DMS53 (cell line): ENCODE data around the gene WWC2.
A peak's percentile ranks its signal among the peaks of the same experiment; 100 is the strongest.

Source experiments
- DNase-seq: peaks from one replicate; lab custom pipeline; 2025; lab: John Stamatoyannopoulos, UW

WWC2 gene

DNA sequence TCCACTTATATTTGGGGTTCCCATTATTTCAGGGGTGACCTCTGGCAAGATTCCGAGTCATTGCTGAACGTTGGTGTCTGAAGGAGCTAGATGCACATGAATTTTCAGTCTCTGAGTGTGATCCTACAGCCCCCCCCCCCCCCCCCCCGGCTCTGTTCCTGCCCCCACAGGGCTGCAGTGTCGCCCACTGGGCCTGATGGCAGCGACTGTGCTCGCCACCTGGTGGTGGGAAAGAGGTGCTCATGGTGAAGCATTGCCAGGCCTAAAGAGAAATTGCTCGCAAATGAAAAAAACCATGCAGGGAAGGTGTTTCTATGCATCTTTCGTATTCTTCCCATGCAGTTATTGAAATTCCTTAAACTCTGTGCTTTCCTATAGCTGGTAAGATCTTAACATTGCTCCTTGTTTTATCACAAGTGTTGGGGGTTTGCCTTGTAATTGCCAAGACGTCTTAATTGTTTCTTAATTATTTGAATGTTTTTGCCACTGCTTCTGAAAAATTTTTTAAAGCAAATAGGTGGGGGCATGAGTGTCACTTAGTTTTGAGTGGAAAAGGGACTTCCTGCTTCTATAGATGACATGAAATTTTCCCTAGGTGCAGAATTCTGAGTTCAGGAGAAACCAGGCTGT lies 157.8 kb downstream of the WWC2 start:
- peak; percentile 64 for DNase-seq

DNA sequence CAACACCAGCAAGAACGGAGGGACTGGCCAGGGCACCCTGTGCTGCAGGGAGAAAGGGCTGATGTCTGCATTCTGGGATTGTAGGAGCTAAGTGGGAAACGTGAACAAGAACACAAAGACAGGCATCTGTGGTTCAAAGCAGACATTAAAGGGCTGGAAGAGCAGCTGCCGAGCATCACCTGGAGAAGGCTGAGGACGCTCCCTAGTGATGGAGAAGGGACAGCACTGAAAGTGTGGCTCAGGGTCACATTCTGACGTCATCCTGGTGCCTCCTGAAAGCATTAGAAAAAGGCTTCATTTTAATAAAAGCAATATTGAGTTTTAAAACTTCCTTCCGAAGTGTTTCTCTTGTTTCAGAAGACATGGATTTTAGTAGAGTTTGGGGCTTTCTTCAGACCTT lies 158.8 kb downstream of the WWC2 start:
- peak; percentile 10 for DNase-seq

DNA sequence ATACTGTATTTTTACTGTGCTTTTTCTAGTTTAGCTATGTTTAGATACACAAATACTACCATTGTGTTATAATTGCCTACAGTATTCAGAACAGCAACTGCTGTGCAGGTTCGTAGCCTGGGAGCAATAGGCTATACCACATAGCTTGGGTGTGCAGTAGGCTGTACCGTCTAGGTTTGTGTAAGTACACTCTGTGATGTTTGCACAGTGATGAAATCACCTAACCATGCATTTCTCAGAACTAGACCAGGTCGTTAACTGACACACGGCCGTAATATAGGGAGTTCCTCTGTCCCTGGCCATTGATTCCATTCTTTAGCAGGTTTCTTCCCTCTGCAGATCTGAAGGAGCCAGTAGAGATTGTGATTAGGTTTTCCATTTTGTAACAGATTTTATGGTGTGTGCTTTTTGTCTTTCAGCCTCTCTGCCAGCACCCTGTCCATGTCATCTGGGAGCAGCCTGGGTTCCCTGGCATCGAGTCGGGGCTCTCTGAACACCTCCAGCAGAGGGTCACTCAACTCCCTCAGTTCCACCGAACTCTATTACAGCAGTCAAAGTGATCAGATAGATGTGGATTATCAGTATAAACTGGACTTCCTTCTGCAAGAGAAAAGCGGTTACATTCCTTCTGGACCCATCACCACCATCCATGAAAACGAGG lies 161.6 kb downstream of the WWC2 start:
- peak; percentile 71 for DNase-seq

DNA sequence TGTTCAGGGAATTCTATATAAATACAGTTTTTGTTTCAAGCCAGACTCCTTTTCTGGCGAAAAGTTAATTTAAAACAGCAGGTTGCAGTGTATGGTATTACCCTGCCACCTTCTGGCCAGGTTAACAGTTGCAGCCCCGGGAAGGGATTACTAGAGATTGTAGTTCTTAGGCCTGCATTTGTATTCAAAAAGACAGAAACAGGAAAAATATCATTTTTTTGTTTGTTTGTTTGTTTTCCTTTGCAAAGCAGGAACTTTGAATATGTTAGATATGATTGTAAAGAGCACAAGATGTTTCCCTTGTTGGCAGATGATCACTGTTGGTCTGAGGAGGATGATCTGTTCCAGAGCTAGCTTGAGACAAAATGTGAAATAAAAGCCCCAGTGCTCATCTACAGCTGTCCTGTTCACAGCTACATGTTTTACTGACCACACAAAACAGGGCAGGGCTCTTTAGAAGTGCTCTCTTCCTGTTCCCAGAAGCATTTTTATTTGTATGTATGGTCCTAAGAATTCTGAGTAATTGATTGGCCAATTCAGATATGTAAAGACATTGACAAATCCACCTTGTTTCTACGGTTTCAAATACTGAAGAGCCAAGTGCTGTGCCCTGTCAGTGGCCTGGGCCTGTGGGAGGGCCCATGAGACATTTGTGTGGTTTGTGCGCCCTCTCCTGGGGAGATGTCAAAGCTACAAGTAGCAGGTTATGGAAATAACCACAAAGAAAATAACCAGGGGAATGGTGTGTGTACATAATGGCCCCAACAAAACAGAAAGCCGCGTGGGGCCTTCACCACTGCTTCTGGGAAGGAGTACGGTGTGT lies 163.1 kb downstream of the WWC2 start:
- peak; percentile 85 for DNase-seq

DNA sequence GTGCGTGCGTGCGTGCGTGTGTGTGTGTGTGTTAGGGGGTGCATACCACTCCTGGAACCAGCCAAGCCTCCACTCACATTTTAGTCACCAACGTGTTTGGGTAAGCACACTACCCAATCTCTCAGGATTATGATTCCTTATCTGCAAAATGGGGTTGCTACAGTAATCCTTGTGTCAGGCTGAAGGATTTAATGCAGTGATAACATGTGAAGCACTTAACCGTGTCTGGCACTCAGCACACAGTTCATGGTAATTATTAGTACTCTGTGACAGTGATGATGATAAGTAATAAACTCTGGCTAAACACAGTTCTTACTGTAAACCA lies 163.7 kb downstream of the WWC2 start:
- no peak for DNase-seq

DNA sequence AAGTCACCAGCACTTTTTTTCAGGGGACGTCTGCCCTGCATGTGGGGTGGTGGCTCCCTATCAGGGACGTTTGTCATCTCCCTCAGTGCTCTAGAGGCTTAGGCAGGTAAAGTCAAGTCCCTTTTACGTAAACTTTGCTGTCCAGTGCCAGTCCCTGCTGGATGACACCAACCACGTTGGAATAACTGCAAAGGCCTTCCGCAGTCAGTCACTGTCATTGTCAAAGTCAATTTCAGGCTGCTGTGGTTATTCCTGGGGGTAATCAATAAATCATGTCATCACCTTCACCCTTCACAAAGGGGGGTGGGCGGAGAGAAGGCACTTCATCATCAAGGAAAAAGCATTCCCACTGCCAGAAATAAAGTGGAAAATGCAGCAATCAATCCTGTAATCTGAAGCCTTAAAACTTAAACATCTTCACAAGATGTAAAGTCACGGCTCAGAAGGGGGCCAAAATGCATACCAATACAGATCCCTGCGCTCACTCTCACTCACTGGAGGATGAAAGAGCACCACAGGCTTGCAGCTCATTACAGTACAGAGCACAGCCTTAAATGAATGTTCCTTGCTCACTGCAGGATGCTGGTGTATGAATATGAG lies 164.8 kb downstream of the WWC2 start:
- no peak for DNase-seq

DNA sequence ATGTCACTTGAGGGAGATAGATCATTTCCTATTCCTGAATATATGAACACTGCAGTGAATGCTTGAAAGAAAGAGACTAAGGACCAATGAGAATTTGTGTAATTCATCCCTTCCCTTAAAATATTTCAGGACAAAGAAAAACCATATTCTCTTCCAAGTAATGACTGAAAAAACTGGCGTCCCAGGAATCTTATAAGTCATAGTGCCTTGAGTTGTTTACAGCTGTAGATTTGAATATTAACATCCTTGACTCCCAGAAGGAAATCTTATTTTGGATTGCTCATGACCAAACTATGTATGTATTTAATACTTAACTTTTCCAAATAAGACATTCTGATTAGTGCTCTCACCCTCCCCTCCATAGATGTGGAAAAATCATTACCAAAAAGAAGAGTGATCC lies 165.6 kb downstream of the WWC2 start:
- DNase-seq = no peak

DNA sequence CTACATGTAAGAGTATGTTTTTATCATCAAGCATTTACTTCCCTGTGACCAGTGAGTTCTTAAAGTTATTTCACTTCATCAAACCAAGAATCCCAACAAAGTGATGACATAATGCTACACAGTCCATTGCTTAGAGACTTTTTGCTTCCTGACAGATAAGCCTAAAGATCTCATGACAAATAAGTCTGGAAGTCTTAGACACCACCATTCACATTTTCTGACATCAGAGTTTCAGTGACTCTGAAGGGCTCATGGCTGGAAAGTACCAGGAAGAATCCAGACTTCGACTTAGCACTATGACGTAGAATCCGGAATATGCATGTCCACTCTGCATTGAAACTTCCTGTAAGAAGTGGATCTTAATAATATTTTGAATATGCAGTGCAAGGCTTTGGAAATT lies 167.3 kb downstream of the WWC2 start:
- DNase-seq = no peak

DNA sequence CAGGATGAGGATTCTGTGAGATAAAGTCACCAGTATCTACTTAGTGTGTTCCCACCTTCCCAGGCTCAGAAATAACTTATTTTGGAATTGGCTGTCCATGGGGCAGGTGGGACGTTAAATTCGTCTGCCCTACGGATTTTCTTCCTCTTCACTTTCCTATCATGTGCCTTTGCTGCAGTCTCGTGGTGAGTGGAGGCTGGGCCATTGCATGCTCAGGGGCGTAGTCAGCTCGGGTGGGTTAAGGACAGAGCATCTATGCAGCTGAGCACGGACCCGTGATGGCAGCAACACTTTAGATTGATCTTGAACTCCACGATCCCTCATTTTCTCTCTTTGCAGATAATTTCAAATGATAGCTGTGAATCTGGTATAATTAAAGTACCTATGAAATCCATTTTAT lies 169.5 kb downstream of the WWC2 start:
- no peak for DNase-seq

DNA sequence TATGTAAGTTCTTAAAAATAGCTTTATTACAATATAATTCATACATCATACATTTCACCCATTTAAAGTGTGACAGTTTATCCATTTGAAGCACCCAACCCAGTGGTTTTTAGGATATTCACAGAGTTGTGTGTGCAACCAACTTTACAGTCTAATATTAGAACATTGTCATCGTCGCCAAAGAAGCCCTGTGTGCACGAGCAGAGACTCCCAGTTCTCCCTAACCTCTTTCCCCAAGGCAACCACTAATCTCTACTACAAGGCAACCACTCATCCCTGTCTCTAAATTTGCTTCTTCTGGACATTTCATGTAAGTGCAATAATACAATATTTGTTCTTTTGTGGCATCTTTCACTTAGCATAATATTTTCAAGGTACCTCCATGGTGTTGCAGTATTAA lies 173.3 kb downstream of the WWC2 start:
- DNase-seq = no peak

DNA sequence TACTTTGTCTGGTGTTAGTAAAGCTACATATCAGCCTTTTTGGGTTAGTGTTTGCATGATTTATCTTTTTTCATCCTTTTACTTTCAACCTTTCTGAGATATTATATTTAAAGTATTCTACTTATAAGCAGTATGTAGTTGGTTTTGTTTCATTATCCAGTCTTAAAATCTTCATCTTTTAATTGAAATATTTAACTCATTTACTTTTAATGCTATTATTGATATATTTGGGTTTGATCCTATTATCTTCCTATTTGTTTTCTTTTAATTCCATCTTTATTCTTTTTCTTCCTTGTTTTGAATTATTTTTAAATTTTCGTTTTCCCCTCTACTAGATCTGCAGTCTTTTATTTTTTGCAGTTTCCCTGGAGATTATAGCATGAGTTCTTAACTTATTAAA lies 177.0 kb downstream of the WWC2 start:
- DNase-seq = no peak

DNA sequence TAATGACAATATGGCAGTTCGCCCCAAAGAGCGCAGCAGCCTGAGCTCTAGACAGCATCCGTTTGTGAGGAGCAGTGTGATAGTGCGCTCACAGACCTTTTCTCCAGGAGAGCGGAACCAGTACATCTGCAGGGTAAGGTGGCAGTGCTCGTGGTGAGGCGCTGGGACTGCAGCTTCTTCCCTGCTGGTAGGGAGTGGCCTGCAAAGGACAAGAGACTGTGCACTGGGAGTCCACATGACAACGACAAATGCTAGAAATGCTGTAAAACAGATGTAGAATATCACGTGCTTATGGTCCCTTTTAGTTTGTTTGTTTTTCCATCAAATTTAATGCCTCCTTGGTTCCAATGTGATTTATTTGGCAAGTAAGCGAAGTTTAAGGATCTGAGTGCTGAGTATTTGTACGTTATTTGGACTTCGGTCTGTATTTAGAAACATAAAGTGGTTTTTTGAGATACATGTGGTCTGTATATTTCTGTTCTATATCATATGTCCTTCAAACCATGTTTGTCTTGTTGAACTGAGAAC lies 185.3 kb downstream of the WWC2 start:
- no peak for DNase-seq

DNA sequence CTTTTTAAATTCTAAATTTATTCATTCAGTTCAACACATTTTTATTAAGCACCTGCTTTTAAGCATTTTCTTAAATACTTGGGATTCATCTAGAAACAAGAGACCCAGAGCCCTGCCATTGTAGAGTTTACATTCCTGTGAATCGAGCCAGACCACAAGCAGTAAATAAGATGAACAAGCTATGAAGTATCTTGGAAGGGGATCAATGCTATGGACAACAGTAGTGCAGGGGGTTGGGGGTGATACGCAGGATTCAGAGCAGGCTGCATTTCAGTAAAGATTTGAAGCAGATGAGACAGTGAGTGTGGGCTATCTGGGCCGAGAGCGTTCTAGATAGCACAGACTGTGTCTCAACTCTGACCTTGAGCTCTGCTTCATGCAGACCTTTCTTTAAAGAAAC lies 185.9 kb downstream of the WWC2 start:
- DNase-seq = no peak

DNA sequence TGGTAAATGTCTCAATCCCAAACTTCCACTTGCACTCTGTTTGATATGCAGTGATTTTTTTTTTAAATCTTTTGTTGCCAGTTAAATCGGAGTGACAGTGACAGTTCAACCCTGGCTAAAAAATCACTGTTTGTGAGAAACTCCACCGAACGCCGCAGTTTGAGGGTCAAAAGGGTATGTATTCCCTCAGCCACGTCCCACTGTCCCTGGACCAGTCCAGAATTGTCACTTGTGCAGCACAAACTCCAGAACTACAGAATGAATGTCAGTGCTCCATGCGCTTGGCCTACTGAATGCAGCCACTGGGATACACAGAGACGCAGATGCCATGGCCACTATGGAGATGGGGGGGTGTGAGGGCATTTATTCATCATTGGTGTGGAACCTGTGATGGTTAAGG lies 186.8 kb downstream of the WWC2 start:
- DNase-seq = no peak

DNA sequence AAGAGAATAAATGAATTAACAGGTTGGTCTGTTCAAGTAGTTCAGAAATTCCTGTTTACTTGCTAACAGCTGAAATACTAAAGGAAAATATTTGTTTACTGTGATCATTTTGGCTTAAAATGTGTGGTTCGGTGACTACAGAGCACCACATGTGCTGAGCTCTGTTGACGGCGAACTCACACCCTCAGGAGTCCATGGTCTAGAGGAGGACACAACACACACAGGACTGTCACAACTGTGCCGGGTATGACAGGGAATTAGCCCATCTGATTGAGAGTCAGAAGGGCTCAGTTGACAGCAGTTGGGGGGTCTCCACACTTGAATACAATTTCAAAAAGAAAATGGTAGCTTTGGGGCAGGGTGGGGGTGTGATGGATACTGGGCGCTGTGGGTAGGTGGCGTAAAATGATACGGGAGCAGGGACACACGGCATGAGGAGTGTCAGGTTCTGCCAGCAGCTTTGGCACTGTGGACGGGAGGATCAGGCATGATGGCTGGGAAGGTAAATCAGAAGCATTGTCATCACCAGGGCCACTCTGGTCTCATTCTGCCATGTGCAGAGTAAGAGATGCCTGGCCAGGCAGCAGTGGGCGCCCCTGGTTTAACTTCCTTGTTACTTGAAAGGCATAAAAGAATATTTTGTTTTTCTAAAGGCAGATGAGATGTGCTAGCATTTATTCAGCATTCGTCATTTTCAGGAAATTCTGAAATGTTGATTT lies 187.7 kb downstream of the WWC2 start:
- no peak for DNase-seq

DNA sequence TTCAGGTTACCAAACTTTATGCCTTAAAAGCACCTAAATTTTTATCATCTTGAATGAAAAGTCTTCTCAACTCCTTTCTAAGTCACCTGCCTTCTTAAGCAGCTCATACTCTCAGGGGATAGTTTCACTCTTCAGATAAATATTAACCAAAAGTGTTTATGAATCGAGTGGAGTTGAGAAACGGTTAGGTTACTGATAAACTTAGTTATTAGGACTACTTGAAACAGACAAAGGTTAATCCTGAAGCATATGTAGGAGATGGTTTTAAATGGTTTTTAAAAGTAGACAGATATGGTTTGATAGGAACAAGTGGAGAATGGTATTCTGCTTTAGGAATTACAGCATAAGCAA lies 188.2 kb downstream of the WWC2 start:
- DNase-seq = no peak

DNA sequence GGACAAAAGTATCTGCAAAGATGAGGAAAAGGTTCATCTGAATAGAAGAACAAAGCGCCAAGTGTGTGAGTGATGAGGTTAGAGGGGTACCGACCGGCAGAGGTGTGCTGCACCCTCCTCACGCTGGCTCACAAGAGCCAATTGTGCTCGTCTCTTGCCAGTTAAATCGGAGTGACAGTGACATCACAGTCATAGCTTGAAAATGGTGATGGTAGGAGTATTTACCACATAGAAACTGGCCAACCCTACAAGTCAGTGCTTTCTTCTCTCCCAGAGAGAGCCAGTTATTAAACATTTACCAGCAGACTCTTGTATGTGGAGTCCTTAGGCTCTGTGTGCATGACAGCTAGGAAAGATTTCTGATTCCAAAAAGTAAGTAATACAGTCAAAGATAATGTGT lies 188.6 kb downstream of the WWC2 start:
- DNase-seq = no peak

DNA sequence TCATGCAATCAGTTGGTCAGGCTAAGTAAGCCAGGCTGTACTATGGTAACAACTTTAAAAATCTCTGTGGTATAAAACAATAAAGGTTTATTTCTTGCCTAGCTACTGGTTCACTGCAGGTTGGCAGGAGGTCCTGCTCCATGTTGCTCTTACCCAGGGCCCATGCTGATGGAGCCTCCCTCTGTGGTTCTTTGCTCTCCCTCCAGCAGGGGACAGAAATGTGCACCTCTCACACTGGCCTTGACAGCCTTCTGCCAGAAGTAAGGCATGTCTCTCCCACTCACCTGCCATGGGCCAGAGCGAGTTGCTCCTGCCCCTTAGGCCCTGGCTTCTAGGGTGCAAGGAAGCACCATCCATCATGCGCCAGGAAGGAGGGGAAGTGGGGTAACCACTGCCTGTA lies 189.9 kb downstream of the WWC2 start:
- no peak for DNase-seq

DNA sequence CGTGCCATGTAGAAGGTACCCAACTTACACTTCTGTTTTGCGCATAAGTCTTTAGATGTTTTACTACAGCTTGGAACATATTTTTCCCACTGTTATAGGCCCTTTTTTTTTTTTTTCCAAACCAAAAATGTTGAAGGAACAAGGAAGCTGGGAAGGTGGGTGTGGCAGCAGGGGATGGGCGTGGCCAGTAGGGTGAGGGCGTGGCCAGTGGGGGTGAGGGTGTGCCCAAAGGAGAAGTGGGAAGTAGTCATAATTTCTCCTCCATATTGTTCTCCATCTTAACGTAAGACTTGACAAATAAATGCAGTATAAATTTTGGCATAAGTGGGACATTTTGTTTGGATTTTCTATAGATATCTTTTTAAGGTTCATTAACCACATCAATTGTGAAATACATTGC lies 190.6 kb downstream of the WWC2 start:
- no peak for DNase-seq

DNA sequence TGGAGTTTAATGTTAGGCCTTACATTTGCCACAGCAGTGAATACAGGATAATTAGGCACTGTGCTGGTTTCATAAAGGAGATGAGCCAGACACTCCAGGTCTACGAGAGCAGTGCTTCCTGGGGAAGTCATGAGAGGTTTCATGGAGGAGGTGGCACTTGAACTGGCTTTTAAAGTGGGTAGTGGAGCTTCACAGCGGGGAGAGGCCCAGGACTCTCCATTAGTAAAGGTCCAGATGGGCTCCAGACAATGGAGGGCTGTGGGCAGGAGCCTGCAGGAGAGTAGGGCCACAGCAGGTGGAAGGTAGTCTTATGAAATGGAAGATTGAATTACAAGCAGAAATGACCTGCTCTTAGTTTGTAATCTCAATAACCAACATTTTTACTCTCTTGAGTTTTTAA lies 192.0 kb downstream of the WWC2 start:
- DNase-seq = no peak

DNA sequence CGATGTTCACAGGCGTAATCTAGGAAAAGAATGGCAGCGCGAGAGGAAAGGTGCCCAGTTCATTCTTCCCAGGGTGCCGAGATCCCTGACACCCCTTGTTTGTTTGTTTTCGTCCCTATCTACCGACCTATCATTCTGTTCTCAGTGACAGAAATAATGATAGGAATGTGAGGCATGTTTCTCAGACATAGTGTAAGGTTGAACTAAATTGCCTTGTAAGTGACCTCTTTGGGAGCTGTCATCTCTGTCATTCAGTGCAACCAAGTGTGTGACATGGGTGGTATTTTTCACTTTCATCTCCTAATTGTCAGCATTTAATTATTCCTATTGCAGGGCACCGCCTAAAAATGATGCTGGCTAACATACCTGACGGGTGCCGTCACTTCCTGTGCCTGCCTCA lies 196.7 kb downstream of the WWC2 start:
- no peak for DNase-seq

DNA sequence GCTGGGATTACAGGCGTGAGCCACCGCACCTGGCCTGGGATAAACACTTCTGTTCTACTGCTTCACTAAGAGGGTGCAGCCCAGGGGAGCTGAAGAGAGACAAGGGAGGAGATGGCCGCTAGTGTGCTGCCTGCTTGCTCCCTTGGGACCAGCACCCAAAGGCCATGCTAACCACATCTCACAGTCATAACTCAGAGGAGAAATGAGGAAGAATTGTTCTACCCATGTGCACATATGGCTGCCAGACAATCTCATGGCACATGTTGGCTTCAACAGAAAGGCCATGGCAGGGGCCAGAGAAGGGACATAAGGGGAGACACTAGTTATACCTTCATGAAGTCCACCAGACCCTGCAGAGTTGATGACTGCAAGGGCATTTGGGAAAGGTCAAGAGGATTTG lies 198.6 kb downstream of the WWC2 start:
- DNase-seq = no peak
